Prostate gland (tissue), 2 donors: Measurements from ENCODE around the gene ELK4.

ENCODE experiments used
- CTCF ChIP-seq, 4 experiments: fragments of 200-600 bp in 2 of 4; fragments of 450-650 bp in 2 of 4; sonication (generic) in 2 of 4; IDR thresholded peaks; 1 replicate in 3 of 4; 2 replicates in 1 of 4; pipeline ENCODE4 v1.5.1; 2016 to 2019; ENCODE audit warnings: antibody characterized with exemption in 4 of 4, mild to moderate bottlenecking in 2 of 4, moderate library complexity in 2 of 4
- POLR2A ChIP-seq: fragments of 450-650 bp; IDR thresholded peaks from one replicate; pipeline ENCODE4 v1.6.1; 2016; ENCODE audit warnings: antibody characterized with exemption, mild to moderate bottlenecking
- POLR2AphosphoS5 ChIP-seq: sonication (generic); formaldehyde crosslinking; IDR thresholded peaks from one replicate; pipeline ENCODE4 v1.6.1; 2017; ENCODE audit warnings: antibody characterized with exemption

GRCh38 chr1:205585835-205586785 lies 45.7 kb downstream of the ELK4 start:
- TF ChIP-seq POLR2A (no peak), CTCF (IDR thresholded peaks at IDR 0.05) (no peak), POLR2AphosphoS5 (no peak)
